ENCODE results near the gene ABCC11.

- TF ChIP-seq CTCF (IDR thresholded peaks at IDR 0.05; ENCODE audit: low read depth, low read length) (no peak), EZH2phosphoT487 (IDR thresholded peaks at IDR 0.05; ENCODE audit: low read depth) (no peak)
Observed at GRCh38 chr16:48129926-48130325, 117.4 kb downstream of the ABCC11 start.

All from OCI-LY3 (cell line).